HG03575 (cell line): ENCODE results near the gene RETREG2.
"Not testable (repeated sequence)": the region's sequence is repeated elsewhere in the genome, so short reads cannot be mapped to it uniquely, and the experiment has no call there.

Experiments
- ATAC-seq: cut with Tn5 transposase; IDR thresholded peaks from one replicate; pipeline ENCODE4 v1.9.1; 2021; ENCODE audit not compliant: unreplicated experiment, insufficient number of reproducible peaks, low FRiP score; ENCODE audit errors: extremely low read depth

RETREG2 gene

DNA sequence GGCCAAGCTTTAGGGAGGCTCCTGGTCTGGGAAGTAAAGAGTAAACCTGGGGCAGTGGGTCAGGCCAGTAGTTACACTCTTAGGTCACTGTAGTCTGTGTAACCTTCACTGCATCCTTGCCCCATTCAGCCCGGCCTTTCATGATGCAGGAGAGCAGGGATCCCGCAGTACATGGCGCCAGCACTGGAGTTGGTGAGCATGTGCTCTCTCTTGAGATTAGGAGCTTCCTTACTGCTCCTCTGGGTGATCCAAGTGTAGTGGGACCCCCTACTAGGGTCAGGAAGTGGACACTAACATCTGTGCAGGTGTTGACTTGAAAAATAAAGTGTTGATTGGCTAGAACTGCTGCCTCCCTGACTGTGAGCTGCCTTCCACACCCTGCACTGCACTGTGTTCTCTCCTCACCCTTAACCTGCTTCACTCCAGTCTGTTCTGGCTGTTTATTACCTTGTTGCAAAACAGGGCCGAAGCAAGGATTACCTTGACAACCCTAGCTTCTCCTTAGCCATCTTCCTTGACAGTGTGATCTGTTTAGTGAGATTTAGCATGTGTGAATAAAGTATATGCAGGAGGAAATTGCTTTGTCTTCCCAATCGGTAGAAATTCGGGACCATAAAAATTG is 5.2 kb downstream of the RETREG2 start:
- ATAC-seq: no peak

- ATAC-seq: no peak
These were observed 6.0 kb downstream of the RETREG2 start for GRCh38 chr2:219184121-219184520.

DNA sequence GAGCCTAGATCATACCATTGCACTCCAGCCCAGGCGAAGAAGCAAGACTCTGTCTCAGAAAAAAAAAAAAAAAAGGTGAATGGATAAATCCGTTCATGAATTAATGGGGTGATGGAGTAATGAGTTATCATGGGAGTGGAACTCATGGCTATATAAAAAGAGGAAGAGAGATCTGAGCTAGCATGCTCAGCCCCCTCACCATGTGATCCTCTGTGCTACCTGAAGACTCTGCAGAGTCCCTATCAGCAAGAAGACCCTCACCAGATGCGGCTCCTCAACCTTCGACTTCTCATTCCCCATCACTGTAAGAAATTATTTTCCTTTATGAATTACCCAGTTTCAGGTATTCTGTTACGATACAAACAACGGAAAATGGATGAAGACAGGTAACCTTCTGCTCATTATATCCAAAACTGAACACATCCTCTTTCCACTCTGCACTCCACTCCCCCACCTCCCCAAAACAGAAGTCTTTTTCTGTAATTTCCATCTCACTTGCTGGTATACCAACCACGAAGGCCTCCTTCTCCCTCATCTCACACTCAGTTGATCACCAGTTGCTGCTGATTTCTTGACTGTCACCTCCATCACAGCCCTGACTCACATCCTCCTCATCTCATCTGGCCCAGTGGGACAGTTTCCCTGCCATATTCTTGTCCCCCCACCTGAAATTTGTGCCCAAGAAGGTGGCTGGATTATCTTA is 8.8 kb downstream of the RETREG2 start:
- no peak for ATAC-seq

GRCh38 chr2:219197388-219197787 is 19.3 kb downstream of the RETREG2 start:
- ATAC-seq: no peak

DNA sequence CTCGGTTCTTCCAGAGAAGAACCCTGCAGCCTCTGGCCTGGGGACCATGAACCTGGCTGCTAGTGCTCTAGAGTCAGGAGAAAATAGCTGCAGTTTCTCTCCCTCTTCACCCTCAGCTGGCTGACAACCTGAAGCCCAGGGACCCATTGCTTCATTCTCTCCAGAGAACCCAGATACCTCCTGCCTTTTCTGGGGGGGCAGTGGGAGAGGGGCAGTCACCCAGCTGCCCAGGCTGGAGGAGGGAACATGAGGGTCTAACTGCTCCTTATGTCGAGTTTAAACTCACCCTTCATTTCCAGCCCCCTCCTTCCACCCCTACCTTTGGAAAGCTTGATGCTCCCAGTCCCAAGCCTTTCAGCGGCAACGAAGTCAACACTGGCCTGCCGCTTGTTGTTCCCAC is 20.9 kb downstream of the RETREG2 start:
- no peak for ATAC-seq

- no peak for ATAC-seq
These were observed 21.6 kb downstream of the RETREG2 start for GRCh38 chr2:219199470-219200211.

GRCh38 chr2:219200502-219201326 is 22.6 kb downstream of the RETREG2 start:
- ATAC-seq: not testable (repeated sequence)

- ATAC-seq: not testable (repeated sequence)
These were observed 23.3 kb downstream of the RETREG2 start for GRCh38 chr2:219201331-219201730.

GRCh38 chr2:219204425-219205164 is 26.5 kb downstream of the RETREG2 start:
- no peak for ATAC-seq

DNA sequence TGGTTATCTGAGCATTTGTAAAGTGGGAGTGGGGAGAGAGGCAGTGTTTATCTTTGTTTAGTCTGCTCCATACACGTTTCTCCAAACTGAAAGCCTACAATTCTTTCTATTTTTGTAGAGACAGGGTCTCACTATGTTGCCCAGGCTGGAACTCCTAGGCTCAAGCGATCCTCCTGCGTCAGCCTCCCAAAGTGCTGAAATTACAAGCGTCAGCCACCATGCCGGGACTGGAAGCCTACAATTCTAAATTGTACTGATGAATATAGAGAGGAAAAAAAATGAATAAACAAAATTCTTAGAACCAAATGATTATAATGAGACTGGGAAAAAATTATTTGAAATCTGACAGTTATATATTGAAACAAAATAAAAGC is 27.1 kb downstream of the RETREG2 start:
- no peak for ATAC-seq

- ATAC-seq: no peak
These were observed 27.9 kb downstream of the RETREG2 start for GRCh38 chr2:219205981-219206327.

DNA sequence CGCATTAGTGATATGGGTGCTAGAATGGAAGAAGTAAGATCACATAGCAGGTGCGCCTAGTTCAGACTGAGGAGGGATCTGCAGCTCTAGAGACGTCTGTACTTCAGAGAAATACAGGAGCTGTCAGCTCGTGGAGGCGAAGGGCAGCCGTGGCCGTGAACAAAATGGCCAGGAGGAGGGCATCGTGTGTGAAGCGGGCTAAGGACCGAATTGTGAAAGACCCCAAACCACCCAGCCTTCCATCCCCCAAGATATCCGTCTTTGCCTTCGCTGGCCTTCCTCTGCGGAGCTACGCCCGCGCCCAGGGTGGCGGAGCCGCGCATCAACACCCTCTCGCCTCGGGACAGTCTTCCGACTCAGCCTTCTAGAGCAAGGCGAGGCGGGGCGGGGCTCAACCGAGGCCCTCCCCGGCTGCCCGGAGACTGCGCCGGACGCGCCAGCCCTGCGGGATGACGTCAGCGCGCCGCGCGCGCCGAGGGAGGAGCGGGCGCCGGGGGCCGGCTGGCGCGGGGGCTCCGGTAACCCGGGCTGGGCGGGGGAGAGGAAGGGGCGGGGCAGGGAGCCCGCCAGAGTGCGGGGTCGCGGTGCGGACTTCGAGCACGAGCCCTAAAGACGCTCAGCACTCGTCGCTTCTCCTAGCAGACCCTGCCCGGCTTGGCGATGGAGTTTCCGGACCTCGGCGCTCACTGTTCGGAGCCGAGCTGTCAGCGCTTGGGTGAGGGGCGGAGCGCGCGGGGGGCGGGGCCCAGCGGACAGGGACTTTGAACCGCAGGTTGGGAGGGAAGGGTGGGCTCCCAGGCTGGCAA is 28.5 kb downstream of the RETREG2 start, which contains the start of gene ZFAND2B:
ZFAND2B (plus strand) TSS at position 455 of the 806 bp plus-strand sequence; CDS start at position 661, 206 bp downstream.
- peak; percentile 83 for ATAC-seq

- no peak for ATAC-seq
These were observed 29.2 kb downstream of the RETREG2 start for GRCh38 chr2:219207134-219207883.

- no peak for ATAC-seq
These were observed 30.0 kb downstream of the RETREG2 start for GRCh38 chr2:219207884-219208740.

DNA sequence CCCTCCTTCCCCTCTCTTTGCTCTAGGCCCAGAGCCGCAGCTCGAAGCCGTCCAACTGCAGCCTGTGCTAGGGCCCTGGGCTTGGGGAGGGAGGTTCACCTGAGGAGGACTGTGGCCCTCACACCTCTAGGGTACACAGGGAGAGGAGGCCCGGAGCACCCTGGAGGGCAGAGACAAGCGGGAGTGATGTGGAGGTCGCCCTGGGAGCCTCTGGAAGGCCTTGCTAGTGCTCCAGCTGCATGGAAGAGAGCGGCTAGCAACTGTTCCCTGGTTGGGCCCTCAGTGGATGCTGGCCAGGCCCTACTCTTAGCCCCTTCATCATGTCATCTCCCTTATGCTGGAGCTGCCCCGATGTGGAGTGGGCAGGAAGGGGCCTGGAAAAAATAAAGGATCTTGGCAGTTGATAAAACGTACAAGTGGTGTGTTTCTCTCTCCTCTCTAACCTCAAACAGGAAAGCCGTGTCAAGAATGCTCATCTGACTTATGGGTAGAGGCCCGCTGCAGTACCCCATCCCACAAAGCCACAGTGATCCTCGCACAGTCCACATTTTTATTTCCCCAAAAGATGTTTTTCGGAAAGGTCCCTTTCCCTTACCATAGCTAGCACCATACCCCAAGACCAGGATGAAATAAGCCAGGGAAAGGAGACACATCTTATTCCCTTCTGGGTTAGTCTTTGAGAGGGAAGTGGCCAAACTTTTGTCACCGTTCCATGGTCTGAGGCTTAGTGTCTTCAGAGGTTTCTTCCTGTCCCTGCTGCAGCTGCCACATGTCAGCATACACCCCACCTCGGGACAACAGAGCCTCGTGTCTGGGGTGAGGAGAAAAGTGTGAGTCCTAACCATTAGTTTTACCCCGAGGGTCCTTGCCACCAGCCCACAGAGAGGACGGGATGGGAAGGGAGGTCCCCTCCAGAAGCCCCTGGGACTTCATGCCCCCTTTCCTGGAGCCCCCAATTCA is 31.4 kb downstream of the RETREG2 start:
- ATAC-seq: no peak
